Measurements from ENCODE around the gene VGLL2. TPM values are rescaled to one million over a fixed set of nuclear protein-coding genes. Genes with fewer than 3 reads are reported as not detected.

The VGLL2 gene
- total RNA-seq, 2 donors from 2014 or later, result 4.2 TPM; not detected in 1

GRCh38 chr6:117275711-117276110 is 10.4 kb downstream of the VGLL2 start:
- Histone ChIP-seq H3K36me3 (no peaks in the 10 kb centered on the region), H3K27ac (no peak overlapping the region), H3K9me3 (no peaks in the 10 kb centered on the region), H3K27me3 (peaks cover 12 to 14% of the 10 kb centered on the region in 2 donors), H3K4me3 (no peak overlapping the region), H3K4me1 (peaks cover 0 to 4% of the 10 kb centered on the region in 2 donors)
- no peak for TF ChIP-seq CTCF (IDR thresholded peaks at IDR 0.05)
- no peak for DNase-seq (ENCODE audit: low spot score)

- Histone ChIP-seq H3K9me3 (no peaks in the 10 kb centered on the region), H3K4me1 (no peaks in the 10 kb centered on the region), H3K27me3 (peaks cover 5 to 7% of the 10 kb centered on the region in 2 donors), H3K36me3 (no peaks in the 10 kb centered on the region), H3K4me3 (no peak overlapping the region), H3K27ac (no peak overlapping the region)
- no peak for DNase-seq (ENCODE audit: low spot score)
- no peak for TF ChIP-seq CTCF (IDR thresholded peaks at IDR 0.05)
Observed at GRCh38 chr6:117276778-117277316, 11.5 kb downstream of the VGLL2 start.

- no peak for DNase-seq (ENCODE audit: low spot score)
- TF ChIP-seq CTCF (IDR thresholded peaks at IDR 0.05), result no peak
- Histone ChIP-seq H3K4me3 (no peak overlapping the region), H3K4me1 (no peaks in the 10 kb centered on the region), H3K27ac (no peak overlapping the region), H3K36me3 (no peaks in the 10 kb centered on the region), H3K27me3 (peaks cover 0 to 7% of the 10 kb centered on the region in 2 donors), H3K9me3 (no peaks in the 10 kb centered on the region)
Observed at GRCh38 chr6:117280922-117281321, 15.6 kb downstream of the VGLL2 start.

- DNase-seq (ENCODE audit: low spot score), result no peak
- TF ChIP-seq CTCF (IDR thresholded peaks at IDR 0.05), result no peak
- Histone ChIP-seq H3K9me3 (no peaks in the 10 kb centered on the region), H3K4me3 (no peak overlapping the region), H3K27me3 (no peaks in the 10 kb centered on the region), H3K4me1 (no peaks in the 10 kb centered on the region), H3K27ac (no peak overlapping the region), H3K36me3 (no peaks in the 10 kb centered on the region)
Observed at GRCh38 chr6:117288083-117288715, 22.8 kb downstream of the VGLL2 start.

GRCh38 chr6:117290173-117290846 is 25.0 kb downstream of the VGLL2 start:
- no peak for DNase-seq (ENCODE audit: low spot score)
- H3K4me1 ChIP-seq, result no peaks in the 10 kb centered on the region
- no peaks in the 10 kb centered on the region for H3K9me3 ChIP-seq
- H3K27me3 ChIP-seq, result no peaks in the 10 kb centered on the region
- no peak overlapping the region for H3K4me3 ChIP-seq
- no peak overlapping the region for H3K27ac ChIP-seq
- no peak for TF ChIP-seq CTCF (IDR thresholded peaks at IDR 0.05)
- no peaks in the 10 kb centered on the region for H3K36me3 ChIP-seq
